ENCODE measurements around the gene YARS2.

DNA sequence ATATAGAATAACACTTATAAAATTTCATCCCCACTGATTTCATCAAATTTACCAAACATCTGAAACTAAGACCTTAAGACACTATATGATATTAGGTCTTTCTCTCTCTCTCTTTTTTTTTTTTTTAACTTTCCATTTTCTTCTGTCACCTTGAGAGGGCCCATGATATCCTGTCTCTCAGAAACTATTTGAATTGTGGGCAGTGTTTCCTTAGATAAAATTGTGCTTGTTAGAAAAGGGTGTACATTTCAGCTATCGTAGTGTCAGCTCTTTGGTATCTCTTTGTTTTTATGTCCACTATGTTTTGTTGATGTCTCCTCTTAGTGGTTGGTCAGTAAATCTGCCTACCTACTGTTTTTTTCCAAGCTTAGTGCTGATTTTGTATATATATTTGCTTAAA, 52.8 kb downstream of the YARS2 start:
- TF ChIP-seq CTCF (IDR thresholded peaks at IDR 0.05) (no peak), POLR2AphosphoS5 (IDR thresholded peaks at IDR 0.05; ENCODE audit: low read depth, low read length) (no peak)
